Stomach (tissue), 4 donors: ENCODE data around the gene LEKR1.

Experiments used
- CTCF ChIP-seq, 7 experiments: fragments of 450-650 bp in 4 of 7; fragments of 200-600 bp in 3 of 7; sonication (generic) in 3 of 7; IDR thresholded peaks; one replicate each; pipeline ENCODE4 v1.5.1; 2016 to 2019; ENCODE audit warnings: antibody characterized with exemption in 7 of 7, control low read depth in 2 of 7, mild to moderate bottlenecking in 1 of 7
- EP300 ChIP-seq: sonication (generic); formaldehyde crosslinking; IDR thresholded peaks from one replicate; pipeline ENCODE4 v1.6.1; 2017; ENCODE audit warnings: antibody characterized with exemption
- POLR2A ChIP-seq, 4 donors: fragments of 450-650 bp; IDR thresholded peaks; one replicate each; pipeline ENCODE4 v1.6.1; 2016; ENCODE audit warnings: antibody characterized with exemption in 4 of 4, control low read depth in 2 of 4, mild to moderate bottlenecking in 1 of 4, moderate library complexity in 1 of 4
- POLR2AphosphoS5 ChIP-seq, 3 donors: sonication (generic); formaldehyde crosslinking; IDR thresholded peaks; one replicate each; pipeline ENCODE4 v1.6.1; 2016; ENCODE audit warnings: antibody characterized with exemption in 3 of 3

DNA sequence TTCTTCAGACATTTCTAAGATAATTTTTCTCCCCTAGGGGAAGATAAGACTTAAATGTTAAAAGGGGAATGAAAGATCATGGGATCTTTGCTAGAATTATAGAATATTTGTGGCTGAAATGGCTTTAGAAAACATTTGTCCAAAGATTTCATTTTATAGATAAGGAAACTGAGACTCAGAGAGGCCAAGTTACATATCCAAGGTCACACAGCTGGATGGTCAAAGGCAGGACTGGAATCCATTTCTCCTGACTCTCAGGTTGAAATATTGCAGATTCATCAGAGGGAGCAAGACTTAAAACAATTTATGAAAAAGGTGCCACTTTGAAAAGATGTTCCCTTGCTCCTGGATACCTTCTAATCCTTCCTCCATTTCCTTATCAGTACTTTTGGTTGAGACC lies 19.5 kb upstream of the LEKR1 start:
- no peak for TF ChIP-seq POLR2A (IDR thresholded peaks at IDR 0.05)
- TF ChIP-seq CTCF (IDR thresholded peaks at IDR 0.05), result no peak
- no peak for TF ChIP-seq POLR2AphosphoS5 (IDR thresholded peaks at IDR 0.05)
- no peak for TF ChIP-seq EP300
